SK-N-SH (cell line): ENCODE results near the gene STYXL1.

Experiments
- CTCF ChIP-seq: fragments of 200-600 bp; sonication (generic); IDR thresholded peaks from 2 replicates; pipeline ENCODE4 v1.6.1; 2017; ENCODE audit warnings: antibody characterized with exemption, mild to moderate bottlenecking, moderate library complexity
- FOSL2 ChIP-seq: IDR thresholded peaks from 2 replicates; pipeline ENCODE4 v1.4.0; 2012; ENCODE audit warnings: low read depth, mild to moderate bottlenecking, moderate library complexity, borderline replicate concordance
- FOXJ3 ChIP-seq: sonication (generic); formaldehyde crosslinking; IDR thresholded peaks from 2 replicates; pipeline ENCODE4 v1.5.1; 2020; ENCODE audit warnings: mild to moderate bottlenecking, missing genetic modification reagents
- MAX ChIP-seq: IDR thresholded peaks from 2 replicates; pipeline ENCODE4 v1.4.0; 2012; ENCODE audit warnings: low read depth
- MXI1 ChIP-seq: IDR thresholded peaks from 2 replicates; pipeline ENCODE4 v1.6.1; 2012; ENCODE audit warnings: mild to moderate bottlenecking, low read depth, low read length, improper control_type of control experiment
- POLR2AphosphoS5 ChIP-seq: IDR thresholded peaks from 2 replicates; pipeline ENCODE4 v1.6.1; 2012; ENCODE audit warnings: low read depth, low read length
- RAD21 ChIP-seq: IDR thresholded peaks from 2 replicates; pipeline ENCODE4 v1.6.1; 2012; ENCODE audit warnings: mild to moderate bottlenecking, low read length
- USF2 ChIP-seq: fragments of 150-350 bp; IDR thresholded peaks from 2 replicates; pipeline ENCODE4 v1.6.1; 2017; ENCODE audit warnings: antibody characterized with exemption, low read length, low read depth, borderline replicate concordance
- YY1 ChIP-seq: IDR thresholded peaks from 2 replicates; pipeline ENCODE4 v1.4.0; 2012; ENCODE audit warnings: low read depth, mild to moderate bottlenecking

- TF ChIP-seq CTCF (no peak), MXI1 (no peak), MAX (no peak), FOSL2 (no peak), POLR2AphosphoS5 (no peak), YY1 (no peak), FOXJ3 (no peak), RAD21 (no peak), USF2 (no peak)
These were observed 6.6 kb upstream of the STYXL1 start for GRCh38 chr7:76054123-76055120.
